ENCODE results near the gene SMIM15.

SMIM15 gene

DNA sequence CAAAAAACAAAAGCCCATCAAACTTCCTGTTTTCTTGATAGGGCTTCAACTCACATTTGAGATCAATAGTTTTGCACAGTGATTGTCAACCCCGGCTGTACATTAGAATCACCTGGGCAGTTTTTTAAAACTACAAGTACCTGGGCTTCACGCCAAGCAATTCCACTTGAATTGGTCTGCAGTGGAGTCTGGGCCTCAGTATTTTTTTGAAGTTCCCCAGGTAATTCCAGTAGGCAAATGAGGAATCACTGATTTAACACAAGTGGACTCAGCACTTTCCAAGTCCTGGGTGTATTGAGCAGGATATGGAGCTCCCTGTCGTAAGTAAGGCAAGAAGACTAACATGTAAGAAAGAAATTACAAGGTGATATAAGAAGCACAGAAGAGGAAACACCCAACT is 14.8 kb upstream of the SMIM15 start:
- in situ Hi-C loops (cut with HindIII; ENCODE audit: low sequenced_read_pairs): no loop called here
- no peak for DNase-seq (ENCODE audit: low read depth, low spot score)
- TF ChIP-seq, protein P1, sequence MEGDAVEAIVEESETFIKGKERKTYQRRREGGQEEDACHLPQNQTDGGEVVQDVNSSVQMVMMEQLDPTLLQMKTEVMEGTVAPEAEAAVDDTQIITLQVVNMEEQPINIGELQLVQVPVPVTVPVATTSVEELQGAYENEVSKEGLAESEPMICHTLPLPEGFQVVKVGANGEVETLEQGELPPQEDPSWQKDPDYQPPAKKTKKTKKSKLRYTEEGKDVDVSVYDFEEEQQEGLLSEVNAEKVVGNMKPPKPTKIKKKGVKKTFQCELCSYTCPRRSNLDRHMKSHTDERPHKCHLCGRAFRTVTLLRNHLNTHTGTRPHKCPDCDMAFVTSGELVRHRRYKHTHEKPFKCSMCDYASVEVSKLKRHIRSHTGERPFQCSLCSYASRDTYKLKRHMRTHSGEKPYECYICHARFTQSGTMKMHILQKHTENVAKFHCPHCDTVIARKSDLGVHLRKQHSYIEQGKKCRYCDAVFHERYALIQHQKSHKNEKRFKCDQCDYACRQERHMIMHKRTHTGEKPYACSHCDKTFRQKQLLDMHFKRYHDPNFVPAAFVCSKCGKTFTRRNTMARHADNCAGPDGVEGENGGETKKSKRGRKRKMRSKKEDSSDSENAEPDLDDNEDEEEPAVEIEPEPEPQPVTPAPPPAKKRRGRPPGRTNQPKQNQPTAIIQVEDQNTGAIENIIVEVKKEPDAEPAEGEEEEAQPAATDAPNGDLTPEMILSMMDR (IDR thresholded peaks at IDR 0.05; ENCODE audit: low read depth, low read length): no peak
- no peak overlapping the region for H3K4me3 ChIP-seq (ENCODE audit: low read depth, low read length)

DNA sequence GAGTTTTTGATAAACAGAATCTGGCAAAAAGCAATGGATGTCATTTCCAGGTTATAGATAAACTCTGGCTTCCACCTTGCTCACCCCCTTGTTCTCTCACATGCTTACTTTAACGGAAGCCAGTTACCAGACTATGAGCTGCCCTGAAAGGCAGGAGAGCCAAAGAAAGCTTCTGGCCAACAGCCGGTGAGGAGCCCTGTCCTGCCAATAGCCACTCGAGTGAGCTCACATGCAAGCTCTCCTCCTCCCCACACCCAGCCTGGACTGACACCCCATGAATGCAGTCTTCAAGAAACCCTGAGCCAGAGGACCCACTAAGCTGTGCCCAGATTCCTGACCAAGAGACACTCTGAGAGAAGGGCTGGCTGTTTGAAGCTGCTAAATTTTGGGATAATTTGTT is 14.4 kb upstream of the SMIM15 start:
- no peak for DNase-seq (ENCODE audit: low read depth, low spot score)
- H3K4me3 ChIP-seq (ENCODE audit: low read depth, low read length): no peak overlapping the region
- TF ChIP-seq, protein P1 (IDR thresholded peaks at IDR 0.05; ENCODE audit: low read depth, low read length): no peak
- in situ Hi-C loops (cut with HindIII; ENCODE audit: low sequenced_read_pairs): no loop called here

DNA sequence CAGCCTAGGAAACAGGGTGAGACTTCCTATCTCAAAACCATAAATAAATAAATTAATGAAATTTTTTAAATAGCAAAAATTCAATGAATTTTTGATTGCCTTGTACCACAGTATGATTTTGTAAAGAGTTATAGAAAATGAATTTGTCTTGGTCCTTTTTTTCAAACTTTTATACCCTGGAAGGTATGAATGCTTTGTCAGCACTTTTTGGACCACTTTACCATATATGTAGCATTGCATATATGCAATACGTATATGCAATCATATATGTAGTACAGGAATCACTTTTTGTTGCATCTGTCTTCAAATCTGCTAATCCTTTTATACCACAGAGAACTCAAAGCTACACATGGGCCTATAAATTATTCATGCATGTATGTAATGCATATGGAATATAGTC is 9.2 kb upstream of the SMIM15 start:
- DNase-seq (ENCODE audit: low read depth, low spot score): no peak
- TF ChIP-seq, protein P1 (IDR thresholded peaks at IDR 0.05; ENCODE audit: low read depth, low read length): no peak
- H3K4me3 ChIP-seq (ENCODE audit: low read depth, low read length): no peak overlapping the region
- in situ Hi-C loops (cut with HindIII; ENCODE audit: low sequenced_read_pairs): no loop called here

DNA sequence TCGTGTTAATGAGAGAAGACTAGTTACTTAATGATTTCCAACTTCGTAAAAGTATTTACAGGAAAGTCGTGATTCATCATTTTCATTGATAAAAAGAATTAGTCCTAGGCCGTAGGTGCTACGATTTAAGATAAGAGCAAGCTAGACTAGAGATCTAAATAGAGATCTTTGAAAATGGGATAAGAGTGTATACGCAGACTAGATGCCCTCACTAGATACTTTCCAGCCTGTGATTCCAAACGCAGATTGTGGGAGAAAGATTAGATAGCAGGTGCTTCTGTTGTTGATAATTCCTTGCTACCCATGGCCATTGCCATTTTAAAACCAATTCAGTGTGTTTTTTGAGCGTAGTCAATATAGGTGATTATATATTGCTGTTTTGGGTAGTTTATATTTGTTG is 6.7 kb upstream of the SMIM15 start:
- H3K4me3 ChIP-seq (ENCODE audit: low read depth, low read length): no peak overlapping the region
- DNase-seq (ENCODE audit: low read depth, low spot score): no peak
- TF ChIP-seq, protein P1 (IDR thresholded peaks at IDR 0.05; ENCODE audit: low read depth, low read length): no peak
- in situ Hi-C loops (cut with HindIII; ENCODE audit: low sequenced_read_pairs): no loop called here

DNA sequence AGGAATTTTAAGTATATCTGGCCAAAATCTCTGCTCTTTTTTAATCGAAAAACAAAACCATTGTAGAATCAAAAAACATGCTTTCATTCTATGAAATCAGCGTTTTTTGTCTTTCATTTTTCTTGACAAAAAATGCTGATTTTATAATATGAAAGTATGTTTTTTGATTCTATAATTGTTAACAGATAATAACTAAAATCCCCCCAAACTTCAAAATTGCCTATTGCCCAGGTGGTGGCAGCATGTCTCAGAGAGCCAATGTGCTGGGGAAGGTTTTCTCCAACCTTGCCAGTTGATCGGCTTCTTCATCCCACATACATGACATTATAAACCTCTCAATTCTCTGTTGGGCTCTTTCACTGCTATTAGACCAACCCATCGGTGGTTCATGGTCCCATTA is 5.1 kb upstream of the SMIM15 start:
- peak; percentile 55 for DNase-seq (ENCODE audit: low read depth, low spot score)
- TF ChIP-seq, protein P1 (IDR thresholded peaks at IDR 0.05; ENCODE audit: low read depth, low read length): peak; percentile 68
- H3K4me3 ChIP-seq (ENCODE audit: low read depth, low read length): no peak overlapping the region
- in situ Hi-C loops (cut with HindIII; ENCODE audit: low sequenced_read_pairs): no loop called here

DNA sequence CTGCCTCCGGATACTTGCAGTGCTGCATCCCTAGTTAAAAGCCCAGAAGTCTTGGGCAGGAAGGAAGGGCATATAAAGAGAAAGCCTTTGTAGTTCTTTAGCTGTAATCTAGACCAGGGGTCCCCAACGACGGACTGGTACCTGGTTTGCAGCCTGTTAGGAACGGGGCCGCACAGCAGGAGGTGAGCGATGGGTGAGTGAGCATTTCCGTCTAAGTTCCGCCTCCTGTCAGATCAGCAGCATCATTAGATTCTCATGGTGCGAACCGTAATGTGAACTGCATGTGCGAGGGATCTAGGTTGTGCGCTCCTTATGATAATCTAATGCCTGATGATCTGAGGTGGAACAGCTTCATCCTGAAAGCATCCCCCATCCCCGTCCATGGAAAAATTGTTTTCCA is 1.6 kb upstream of the SMIM15 start:
- TF ChIP-seq, protein P1 (IDR thresholded peaks at IDR 0.05; ENCODE audit: low read depth, low read length): no peak
- H3K4me3 ChIP-seq (ENCODE audit: low read depth, low read length): no peak overlapping the region
- in situ Hi-C loops (cut with HindIII; ENCODE audit: low sequenced_read_pairs): no loop called here

More for the DNA sequence above, 1.6 kb upstream of the SMIM15 start:
- no peak for DNase-seq (ENCODE audit: low read depth, low spot score)

All from astrocyte of the spinal cord (primary cell).